Endothelial cell of umbilical vein (primary cell): ENCODE results near the gene MAP4K3. TPM values are rescaled to one million over a fixed set of nuclear protein-coding genes. Genes with fewer than 3 reads are reported as not detected.

Experiments used
- BruUV-seq: library from RNA; stranded (reverse); fragments of 400-500 nt; replicated peaks from 2 replicates; lab custom pipeline; 2021; lab: Mats Ljungman, UMichigan
- CTCF ChIA-PET: fragments of 300-600, 350-600 bp; sonication (Branson Sonifier 250); formaldehyde crosslinking; loops from one replicate; lab custom pipeline; 2021; ENCODE audit warnings: antibody characterized with exemption, inconsistent platforms; lab: Charles Lee
- POLR2A ChIA-PET: fragments of 300-600, 350-600 bp; sonication (Branson Sonifier 250); formaldehyde crosslinking; loops from one replicate; lab custom pipeline; 2021; ENCODE audit warnings: antibody characterized with exemption, inconsistent platforms; lab: Charles Lee
- DNase-seq: peaks from one replicate; pipeline ENCODE4 v3.0.0-alpha.2; 2011; ENCODE audit warnings: low read depth, low spot score
- FAIRE-seq: peaks from 2 replicates; lab custom pipeline; 2011; peaks lifted over from hg19 to GRCh38; lab: Jason Lieb, UNC
- H2AFZ ChIP-seq: 2 replicates; pipeline ENCODE4 v1.6.0; 2012; ENCODE audit warnings: low read depth, low read length, control low read depth, inconsistent platforms
- H3K27ac ChIP-seq: 2 replicates; pipeline ENCODE4 v1.5.1; 2011; ENCODE audit warnings: low read depth, mild to moderate bottlenecking, control low read depth, low read length, moderate library complexity; ENCODE audit not compliant: insufficient read depth
- H3K27me3 ChIP-seq, 2 experiments: 2 replicates each; pipeline versions ENCODE4 v1.6.0 to v1.6.1; 2011; ENCODE audit warnings: low read length in 2 of 2, mixed read lengths in 1 of 2; ENCODE audit not compliant: control insufficient read depth in 2 of 2, insufficient read depth in 2 of 2
- H3K36me3 ChIP-seq, 2 experiments: 2 replicates in 1 of 2; 3 replicates in 1 of 2; pipeline ENCODE4 v1.5.1; 2011; ENCODE audit warnings: low read length in 2 of 2, mild to moderate bottlenecking in 1 of 2, moderate library complexity in 1 of 2; ENCODE audit not compliant: control insufficient read depth in 2 of 2, insufficient read depth in 2 of 2; ENCODE audit errors: extremely low read depth in 1 of 2
- H3K4me1 ChIP-seq: 3 replicates; pipeline ENCODE4 v1.5.1; 2011; ENCODE audit warnings: mild to moderate bottlenecking, low read length; ENCODE audit not compliant: control insufficient read depth, insufficient read depth; ENCODE audit errors: extremely low read depth
- H3K4me2 ChIP-seq: 2 replicates; pipeline ENCODE4 v1.6.1; 2011; ENCODE audit warnings: low read length, control low read depth, mixed read lengths; ENCODE audit not compliant: insufficient read depth
- H3K4me3 ChIP-seq, 3 experiments: fragments of 200-600 bp in 1 of 3; sonication (generic), shearing (Covaris generic) in 1 of 3; replicated peaks in 1 of 3; 2 replicates each; pipeline ENCODE4 v1.5.1; 2011 to 2016; ENCODE audit warnings: control low read depth in 3 of 3, low read length in 3 of 3, mild to moderate bottlenecking in 2 of 3, inconsistent platforms in 1 of 3, low read depth in 1 of 3, moderate library complexity in 1 of 3; ENCODE audit not compliant: insufficient read depth in 1 of 3
- H3K79me2 ChIP-seq: 2 replicates; pipeline ENCODE4 v1.6.0; 2012; ENCODE audit warnings: low read length, inconsistent platforms; ENCODE audit not compliant: control insufficient read depth, insufficient read depth
- H3K9ac ChIP-seq: replicated peaks from 2 replicates; pipeline ENCODE3; 2011; ENCODE audit warnings: low read length, control low read depth; ENCODE audit not compliant: insufficient read depth; ENCODE audit errors: extremely low read depth
- H3K9me1 ChIP-seq: replicated peaks from 3 replicates; pipeline ENCODE4 v1.6.0; 2011; ENCODE audit warnings: mild to moderate bottlenecking, low read length; ENCODE audit not compliant: control insufficient read depth, insufficient read depth; ENCODE audit errors: extremely low read depth
- H3K9me3 ChIP-seq: replicated peaks from 2 replicates; pipeline ENCODE4 v1.5.1; 2012; ENCODE audit warnings: low read length, inconsistent platforms; ENCODE audit not compliant: control insufficient read depth, insufficient read depth
- H4K20me1 ChIP-seq: replicated peaks from 2 replicates; pipeline ENCODE3; 2011; ENCODE audit warnings: mild to moderate bottlenecking, low read length; ENCODE audit not compliant: control insufficient read depth, insufficient read depth; ENCODE audit errors: extremely low read depth
- EZH2 ChIP-seq: IDR thresholded peaks from 2 replicates; pipeline ENCODE4 v1.6.1; 2012; ENCODE audit warnings: borderline replicate concordance, low read depth, mild to moderate bottlenecking, moderate library complexity, low read length, inconsistent platforms; ENCODE audit not compliant: severe bottlenecking
- FOS ChIP-seq: IDR thresholded peaks from 2 replicates; pipeline ENCODE4 v1.6.1; 2011; ENCODE audit warnings: mild to moderate bottlenecking, low read length, moderate library complexity, borderline replicate concordance; ENCODE audit not compliant: insufficient read depth
- GATA2 ChIP-seq: IDR thresholded peaks from 2 replicates; pipeline ENCODE4 v1.7.0; 2011; ENCODE audit warnings: low read depth, mild to moderate bottlenecking, moderate library complexity, mixed read lengths, low read length; ENCODE audit not compliant: insufficient read length, insufficient read depth
- JUN ChIP-seq: IDR thresholded peaks from 2 replicates; pipeline ENCODE4 v1.6.1; 2011; ENCODE audit warnings: borderline replicate concordance, low read depth; ENCODE audit not compliant: insufficient read length, insufficient read depth
- MYC ChIP-seq: IDR thresholded peaks from one replicate; pipeline ENCODE4 v1.6.1; 2011; ENCODE audit warnings: mild to moderate bottlenecking, low read depth, low read length
- POLR2A ChIP-seq: IDR thresholded peaks from 2 replicates; pipeline ENCODE4 v1.6.1; 2012; ENCODE audit warnings: low read depth, mild to moderate bottlenecking, control low read depth, low read length
- POLR2AphosphoS5 ChIP-seq: IDR thresholded peaks from 2 replicates; pipeline ENCODE4 v1.6.1; 2012; ENCODE audit warnings: low read depth, mild to moderate bottlenecking, control low read depth, low read length, moderate library complexity; ENCODE audit not compliant: insufficient read depth
- dilution Hi-C: fragments of 300-500 bp; cut with MboI; formaldehyde crosslinking; loops from one replicate; pipeline ENCODE4 v1.15.0; 2019; ENCODE audit warnings: low sequenced_read_pairs; ENCODE audit not compliant: extremely low pct_ligation_motif_present
- intact Hi-C: fragments of 100-400 bp; cut with micrococcal nuclease; formaldehyde crosslinking; loops from one replicate; pipeline ENCODE4 v1.10.0; 2022
- polyA plus RNA-seq, 4 experiments: library from polyadenylated mRNA; depleted of rRNA in 3 of 4; stranded (reverse) in 3 of 4; unstranded in 1 of 4; fragments of >200 nt; gene quantifications; 2 replicates each; pipeline versions ENCODE4 v1.2.1 to v1.2.3, GENCODE V29; 2011 to 2012; ENCODE audit warnings: missing spikeins in 1 of 4
- total RNA-seq: library from RNA; stranded (reverse); gene quantifications from 2 replicates; pipeline ENCODE4 v1.2.3, GENCODE V29; 2021
- TF ChIP-seq, protein P1 (sequence below): IDR thresholded peaks from 2 replicates; pipeline ENCODE4 v1.6.1; 2011; ENCODE audit not compliant: insufficient read depth, insufficient read length
- TF ChIP-seq, protein P2 (sequence below), 2 donors: IDR thresholded peaks; 1 replicate in 1 of 2; 2 replicates in 1 of 2; pipeline ENCODE4 v1.5.1; 2011; ENCODE audit warnings: low read length in 2 of 2, mild to moderate bottlenecking in 2 of 2, moderate library complexity in 2 of 2, control low read depth in 1 of 2, inconsistent platforms in 1 of 2, low read depth in 1 of 2; ENCODE audit not compliant: insufficient read depth in 1 of 2; ENCODE audit errors: extremely low read depth in 1 of 2

MAP4K3 gene
- total and polyA plus RNA-seq, 2 donors (not counting 3 experiments of a cell fraction or from before 2014, with no cell fraction given): 8.0 to 45.9 TPM

DNA sequence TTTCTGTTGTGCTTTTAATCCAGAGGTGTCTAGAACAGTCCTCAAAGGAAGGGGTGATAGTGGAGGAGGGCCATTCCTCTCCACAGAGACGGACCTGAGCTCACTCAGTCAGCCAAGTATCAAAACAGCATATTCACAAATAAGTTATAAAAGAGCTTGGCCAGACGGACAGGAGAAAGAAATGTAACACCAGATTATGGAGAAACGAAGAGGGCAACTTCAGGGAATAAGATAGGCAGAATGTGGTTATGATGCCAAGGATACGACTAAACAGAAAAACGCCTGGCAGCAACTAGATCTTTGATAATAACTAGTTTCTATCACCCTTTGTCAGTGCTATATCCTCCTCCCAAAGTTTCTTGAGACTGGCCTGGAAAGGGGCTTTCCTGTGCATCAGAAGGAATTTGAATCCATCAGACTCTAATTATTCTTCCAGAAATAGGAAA is 42.5 kb downstream of the MAP4K3 start:
- Histone ChIP-seq H3K36me3 (no peaks in the 10 kb centered on the region), H3K4me2 (no peak overlapping the region), H3K79me2 (peaks cover 50% of the 10 kb centered on the region), H3K9ac (no peak overlapping the region), H3K27me3 (no peaks in the 10 kb centered on the region), H3K4me3 (no peak overlapping the region), H4K20me1 (peaks cover 3% of the 10 kb centered on the region), H3K9me3 (no peaks in the 10 kb centered on the region), H3K9me1 (no peaks in the 10 kb centered on the region), H3K27ac (no peak overlapping the region), H2AFZ (no peak overlapping the region), H3K4me1 (no peaks in the 10 kb centered on the region)
- ChIA-PET CTCF (interaction anchor here (1.2 to 2.5 kb wide), 3 partner anchors 15 to 17 kb away, joined by 3 to 12 read pairs (median 4); no protein-coding TSS in a partner anchor), POLR2A (no interaction called here)
- intact Hi-C loops: no loop called here
- FAIRE-seq (no peak), DNase-seq (no peak)
- TF ChIP-seq EZH2 (no peak), FOS (no peak), JUN (no peak), GATA2 (no peak), POLR2AphosphoS5 (no peak)
- dilution Hi-C loops: no loop called here
- BruUV-seq: no TSS peak

DNA sequence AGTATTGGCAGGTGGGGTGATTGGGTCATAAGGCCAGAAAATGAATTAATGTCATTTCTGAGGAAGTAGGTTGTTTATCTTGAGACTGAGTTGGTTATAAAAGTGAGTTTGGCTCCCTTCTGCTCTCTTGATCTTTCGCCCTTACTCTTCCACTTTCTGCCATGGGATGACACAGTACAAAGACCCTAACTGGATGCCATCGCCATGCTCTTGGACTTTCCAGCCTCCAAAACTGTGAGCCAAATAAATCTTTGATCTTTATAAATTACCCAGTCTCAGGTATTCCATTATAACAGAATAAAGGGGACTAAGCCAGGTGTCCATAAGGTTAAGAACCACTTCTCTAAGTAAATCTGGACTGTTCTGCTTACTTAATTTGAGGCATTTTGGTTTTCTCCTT is 44.4 kb downstream of the MAP4K3 start:
- no peak for DNase-seq
- H3K27ac ChIP-seq: no peak overlapping the region
- H3K4me3 ChIP-seq: no peak overlapping the region
- no peak overlapping the region for H3K4me2 ChIP-seq
- no peaks in the 10 kb centered on the region for H3K27me3 ChIP-seq
- H3K36me3 ChIP-seq: no peaks in the 10 kb centered on the region
- H3K4me1 ChIP-seq: no peaks in the 10 kb centered on the region
- H3K9me1 ChIP-seq: no peaks in the 10 kb centered on the region
- H2AFZ ChIP-seq: no peak overlapping the region
- H3K79me2 ChIP-seq: peaks cover 46% of the 10 kb centered on the region
- no peak for TF ChIP-seq JUN
- TF ChIP-seq POLR2A: no peak
- TF ChIP-seq, protein P1, sequence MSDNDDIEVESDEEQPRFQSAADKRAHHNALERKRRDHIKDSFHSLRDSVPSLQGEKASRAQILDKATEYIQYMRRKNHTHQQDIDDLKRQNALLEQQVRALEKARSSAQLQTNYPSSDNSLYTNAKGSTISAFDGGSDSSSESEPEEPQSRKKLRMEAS: no peak
- TF ChIP-seq FOS: no peak
- TF ChIP-seq EZH2: no peak
- TF ChIP-seq MYC: no peak
- TF ChIP-seq, protein P2, sequence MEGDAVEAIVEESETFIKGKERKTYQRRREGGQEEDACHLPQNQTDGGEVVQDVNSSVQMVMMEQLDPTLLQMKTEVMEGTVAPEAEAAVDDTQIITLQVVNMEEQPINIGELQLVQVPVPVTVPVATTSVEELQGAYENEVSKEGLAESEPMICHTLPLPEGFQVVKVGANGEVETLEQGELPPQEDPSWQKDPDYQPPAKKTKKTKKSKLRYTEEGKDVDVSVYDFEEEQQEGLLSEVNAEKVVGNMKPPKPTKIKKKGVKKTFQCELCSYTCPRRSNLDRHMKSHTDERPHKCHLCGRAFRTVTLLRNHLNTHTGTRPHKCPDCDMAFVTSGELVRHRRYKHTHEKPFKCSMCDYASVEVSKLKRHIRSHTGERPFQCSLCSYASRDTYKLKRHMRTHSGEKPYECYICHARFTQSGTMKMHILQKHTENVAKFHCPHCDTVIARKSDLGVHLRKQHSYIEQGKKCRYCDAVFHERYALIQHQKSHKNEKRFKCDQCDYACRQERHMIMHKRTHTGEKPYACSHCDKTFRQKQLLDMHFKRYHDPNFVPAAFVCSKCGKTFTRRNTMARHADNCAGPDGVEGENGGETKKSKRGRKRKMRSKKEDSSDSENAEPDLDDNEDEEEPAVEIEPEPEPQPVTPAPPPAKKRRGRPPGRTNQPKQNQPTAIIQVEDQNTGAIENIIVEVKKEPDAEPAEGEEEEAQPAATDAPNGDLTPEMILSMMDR (IDR thresholded peaks at IDR 0.05; ENCODE audit: extremely low read depth in 1 of 2, insufficient read depth in 1 of 2, low read depth in 1 of 2, low read length in 2 of 2): no peak
- TF ChIP-seq GATA2: no peak
- no peak for TF ChIP-seq POLR2AphosphoS5
- CTCF ChIA-PET: interaction anchor here (0.9 to 2.0 kb wide), 3 partner anchors 9 to 336 kb away, joined by 3 to 7 read pairs (median 5); no protein-coding TSS in a partner anchor
- FAIRE-seq: no peak
- intact Hi-C loops (no loop called here), dilution Hi-C loops (no loop called here)
- H3K9me3 ChIP-seq: no peaks in the 10 kb centered on the region
- POLR2A ChIA-PET: no interaction called here
- no peak overlapping the region for H3K9ac ChIP-seq
- peaks cover 3% of the 10 kb centered on the region for H4K20me1 ChIP-seq
- BruUV-seq: no TSS peak
